ENCODE results near the gene ZYX. TPM values are rescaled to one million over a fixed set of nuclear protein-coding genes. Genes with fewer than 3 reads are reported as not detected.
"Not testable (repeated sequence)": the region's sequence is repeated elsewhere in the genome, so short reads cannot be mapped to it uniquely, and the experiment has no call there.

ZYX gene
- polyA plus RNA-seq, 3 donors = 40.6 to 234 (median 200) TPM

DNA sequence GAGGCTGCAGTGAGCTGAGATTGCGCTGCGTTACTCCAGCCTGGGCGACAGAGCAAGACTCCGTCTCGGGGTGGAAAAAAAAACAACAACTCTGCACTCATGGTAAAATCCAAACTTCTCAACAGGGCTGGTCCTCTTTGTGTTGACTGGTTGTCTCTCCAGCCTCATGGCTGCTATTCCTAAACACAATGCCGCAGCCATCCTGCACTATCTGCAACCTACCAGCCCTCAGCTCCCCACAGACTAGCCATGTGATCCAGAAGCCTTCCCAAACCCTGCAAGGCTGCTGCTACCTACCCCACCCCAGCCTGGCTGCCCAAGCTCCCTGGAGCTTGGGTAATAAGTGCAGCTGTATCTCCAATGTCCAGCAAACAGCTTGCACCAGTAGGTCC lies 11.7 kb downstream of the ZYX start:
- no peak overlapping the region for H3K27ac ChIP-seq (ENCODE audit: low read depth, low read length)
- WGBS, 3 donors = 92 to 97% (median 94%) methylated on average over 6 of the region's 6 CpGs

DNA sequence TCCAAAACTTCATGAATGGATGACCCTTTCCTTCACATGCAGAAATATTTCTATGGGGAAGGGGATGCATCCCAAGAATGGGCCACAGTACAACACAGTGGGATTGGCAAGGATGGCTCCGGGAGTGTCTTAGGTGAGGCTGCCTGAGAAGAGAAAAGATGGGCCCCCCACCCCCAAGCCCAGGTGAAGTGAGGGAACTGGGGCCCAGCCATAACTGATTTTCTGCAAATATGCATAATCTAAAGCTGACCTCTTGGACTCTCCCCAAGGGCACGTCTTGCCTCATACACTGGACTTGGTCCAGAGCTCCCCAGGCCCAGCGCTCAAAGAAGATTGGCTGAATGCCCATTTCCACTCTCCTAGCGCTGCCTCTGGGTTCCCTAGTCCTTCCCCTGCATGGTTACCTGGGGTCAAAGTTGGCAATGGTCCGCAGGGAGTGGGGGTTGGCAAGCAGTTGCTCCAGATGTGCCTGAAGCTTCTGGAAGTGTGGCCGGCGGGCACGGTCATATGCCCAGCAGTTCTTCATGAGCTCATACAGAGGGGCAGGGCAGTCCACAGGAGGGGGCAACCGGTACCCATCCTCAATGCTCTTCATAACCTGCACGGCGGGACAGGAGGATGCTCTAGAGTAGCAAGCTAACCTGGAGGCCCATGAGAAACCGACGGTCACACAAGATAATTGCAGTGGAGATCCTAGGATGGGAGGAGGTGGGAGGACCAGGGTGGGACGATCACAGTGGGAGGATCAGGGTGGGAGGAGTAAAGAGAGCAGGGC lies 12.3 kb downstream of the ZYX start:
- H3K27ac ChIP-seq (ENCODE audit: low read depth, low read length) = no peak overlapping the region
- 71 to 72% (median 71%) methylated on average over 14 of the region's 14 CpGs for WGBS, 3 donors

DNA sequence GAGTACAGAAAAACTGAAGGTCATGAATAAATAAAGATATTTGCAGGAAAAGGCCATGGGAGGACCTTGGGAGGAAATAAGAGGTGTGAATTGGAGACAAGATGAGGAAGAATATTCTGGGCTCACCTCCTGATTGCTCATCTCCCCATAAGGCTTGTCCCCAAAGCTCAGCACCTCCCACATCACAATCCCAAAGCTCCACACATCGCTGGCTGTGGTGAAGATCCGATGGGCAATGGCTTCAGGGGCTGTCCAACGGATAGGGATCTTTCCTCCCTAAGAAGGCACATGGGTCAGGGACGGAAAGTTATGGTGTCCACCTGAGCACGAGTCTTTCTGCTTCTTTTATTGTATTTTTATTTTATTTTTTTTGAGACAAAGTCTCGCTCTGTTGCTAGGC lies 12.9 kb downstream of the ZYX start:
- no peak overlapping the region for H3K27ac ChIP-seq (ENCODE audit: low read depth, low read length)
- 90 to 97% (median 95%) methylated on average over 6 of the region's 6 CpGs for WGBS, 3 donors

DNA sequence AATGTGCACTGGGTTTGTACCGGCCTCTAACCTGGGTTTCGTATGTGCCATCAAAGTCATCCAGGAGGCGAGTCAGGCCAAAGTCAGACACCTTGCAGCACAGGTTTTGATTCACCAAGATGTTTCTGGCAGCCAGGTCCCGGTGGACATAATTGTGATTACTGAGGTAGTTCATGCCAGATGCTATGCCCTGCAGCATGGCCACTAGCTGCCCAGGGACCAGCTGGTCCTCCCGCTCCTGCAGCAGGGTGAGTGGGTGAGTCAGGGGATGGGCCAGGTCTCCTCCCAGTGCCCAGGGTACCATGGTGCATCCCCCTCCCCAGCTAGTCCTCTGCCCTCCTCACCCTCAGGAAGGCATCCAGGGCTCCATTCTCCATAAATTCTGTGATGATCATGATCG lies 13.6 kb downstream of the ZYX start:
- no peak overlapping the region for H3K27ac ChIP-seq (ENCODE audit: low read depth, low read length)
- WGBS, 3 donors = 74 to 94% (median 76%) methylated on average over 6 of the region's 6 CpGs

DNA sequence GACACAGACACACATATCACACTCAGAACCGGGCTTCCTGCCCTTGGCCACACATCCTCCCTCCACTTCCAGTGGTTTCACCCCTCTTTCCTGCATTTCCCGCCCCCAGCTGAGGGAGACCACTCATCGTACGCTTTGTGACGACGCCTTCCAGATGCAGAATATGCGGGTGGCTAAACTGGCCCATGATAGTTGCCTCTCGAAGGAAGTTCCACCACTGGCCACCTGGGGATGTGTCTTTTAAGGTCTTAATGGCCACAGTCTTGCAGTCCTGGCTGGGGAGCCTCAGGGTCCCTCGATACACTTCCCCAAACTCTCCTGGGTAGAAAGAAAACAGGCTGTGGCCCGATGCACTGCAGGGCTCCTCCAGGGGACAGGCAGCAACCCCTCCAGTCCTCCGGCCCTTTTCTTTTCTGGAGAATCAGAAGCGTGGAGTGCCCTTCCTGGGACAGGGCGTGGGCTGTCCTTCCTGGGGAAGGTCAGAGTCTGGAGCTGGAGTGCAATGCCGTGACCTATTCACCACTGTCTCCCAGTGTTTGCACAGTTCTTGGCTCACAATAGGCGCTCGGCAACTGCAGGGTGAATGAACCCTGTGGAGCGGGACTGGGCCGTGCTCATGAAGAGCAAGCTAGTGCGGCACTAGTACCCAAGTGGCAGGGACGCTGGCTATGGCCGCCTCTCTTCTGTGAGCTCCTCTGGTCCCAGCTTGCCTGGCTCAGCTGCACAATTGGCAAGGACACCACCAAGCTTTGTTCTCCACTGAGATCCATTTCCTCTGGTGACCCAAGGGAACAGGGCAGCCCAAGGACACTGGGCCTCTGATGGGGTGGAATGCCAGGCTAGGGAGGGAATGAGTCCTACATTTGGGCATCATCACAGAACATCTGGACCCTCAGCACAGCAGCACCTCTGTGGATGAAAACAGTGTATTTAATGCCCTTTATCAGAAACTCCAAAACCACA lies 14.3 kb downstream of the ZYX start:
- H3K27ac ChIP-seq (ENCODE audit: low read depth, low read length) = no peak overlapping the region
- WGBS, 3 donors = 37 to 76% (median 52%) methylated on average over 21 of the region's 21 CpGs

DNA sequence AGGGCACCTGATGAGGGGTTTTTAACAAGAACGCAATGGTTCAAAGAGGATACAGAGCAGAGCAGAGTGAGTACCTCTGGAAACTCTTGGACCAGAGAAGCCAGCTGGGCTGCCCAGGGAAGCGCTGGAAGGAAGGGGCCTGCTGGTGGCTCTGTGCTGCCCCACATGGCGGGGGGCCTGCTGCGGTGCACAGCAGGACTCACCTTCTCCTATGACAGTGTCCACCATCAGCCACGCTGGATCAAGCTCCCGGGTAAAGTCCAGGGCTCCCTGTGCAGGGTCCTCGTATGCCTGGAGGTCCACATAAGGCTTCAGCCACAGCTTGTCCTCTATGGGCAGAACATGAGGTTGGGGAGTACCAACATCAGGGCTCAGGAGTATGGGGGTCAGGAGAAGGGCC lies 15.0 kb downstream of the ZYX start:
- H3K27ac ChIP-seq (ENCODE audit: low read depth, low read length) = no peak overlapping the region
- WGBS, 3 donors = 79 to 86% (median 83%) methylated on average over 7 of the region's 7 CpGs

DNA sequence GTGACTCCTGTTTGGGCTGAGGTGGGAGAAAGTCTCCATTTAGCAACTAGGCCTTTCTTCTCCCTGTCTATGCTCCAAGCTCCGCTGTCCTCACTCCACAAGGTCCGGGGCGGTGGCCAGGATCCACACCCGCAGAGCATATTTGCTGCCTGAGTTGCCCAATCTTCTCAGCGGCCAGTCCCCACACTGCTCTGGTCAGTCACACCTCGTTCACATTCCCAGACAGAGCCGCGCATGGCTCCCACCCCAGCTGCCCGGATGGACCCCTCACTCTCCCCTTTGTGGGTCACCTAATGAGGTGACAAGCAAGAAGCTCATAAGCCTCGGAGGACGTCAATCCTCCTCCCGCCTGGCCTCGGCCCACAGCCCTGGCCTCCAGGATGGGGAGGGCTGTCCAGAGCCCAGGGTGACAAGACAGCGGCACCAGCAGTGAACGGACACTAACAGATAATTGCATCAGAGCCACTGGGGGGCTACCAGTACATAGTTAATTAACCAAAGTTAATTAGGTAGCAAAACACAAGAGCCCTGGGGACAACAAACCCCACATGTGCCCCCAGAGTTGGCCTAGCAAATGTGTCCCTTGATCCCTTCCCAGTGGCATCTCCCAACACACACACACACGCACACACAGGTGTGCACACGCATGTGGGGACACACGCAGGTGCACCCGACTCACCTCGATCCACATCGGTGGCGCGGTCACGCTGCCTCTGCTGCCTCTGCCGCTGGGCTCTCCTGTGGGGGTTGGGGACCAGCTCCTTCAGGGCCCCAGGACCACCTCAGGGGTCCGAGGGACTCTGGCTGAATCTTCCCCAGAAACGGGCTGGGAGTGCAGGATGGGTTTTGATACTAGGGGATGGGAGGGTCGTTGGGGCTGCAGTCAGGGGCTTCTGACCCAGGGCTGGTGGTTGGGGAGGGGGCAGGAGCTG lies 15.7 kb downstream of the ZYX start:
- 82 to 90% (median 89%) methylated on average over 28 of the region's 28 CpGs for WGBS, 3 donors
- H3K27ac ChIP-seq (ENCODE audit: low read depth, low read length) = no peak overlapping the region

DNA sequence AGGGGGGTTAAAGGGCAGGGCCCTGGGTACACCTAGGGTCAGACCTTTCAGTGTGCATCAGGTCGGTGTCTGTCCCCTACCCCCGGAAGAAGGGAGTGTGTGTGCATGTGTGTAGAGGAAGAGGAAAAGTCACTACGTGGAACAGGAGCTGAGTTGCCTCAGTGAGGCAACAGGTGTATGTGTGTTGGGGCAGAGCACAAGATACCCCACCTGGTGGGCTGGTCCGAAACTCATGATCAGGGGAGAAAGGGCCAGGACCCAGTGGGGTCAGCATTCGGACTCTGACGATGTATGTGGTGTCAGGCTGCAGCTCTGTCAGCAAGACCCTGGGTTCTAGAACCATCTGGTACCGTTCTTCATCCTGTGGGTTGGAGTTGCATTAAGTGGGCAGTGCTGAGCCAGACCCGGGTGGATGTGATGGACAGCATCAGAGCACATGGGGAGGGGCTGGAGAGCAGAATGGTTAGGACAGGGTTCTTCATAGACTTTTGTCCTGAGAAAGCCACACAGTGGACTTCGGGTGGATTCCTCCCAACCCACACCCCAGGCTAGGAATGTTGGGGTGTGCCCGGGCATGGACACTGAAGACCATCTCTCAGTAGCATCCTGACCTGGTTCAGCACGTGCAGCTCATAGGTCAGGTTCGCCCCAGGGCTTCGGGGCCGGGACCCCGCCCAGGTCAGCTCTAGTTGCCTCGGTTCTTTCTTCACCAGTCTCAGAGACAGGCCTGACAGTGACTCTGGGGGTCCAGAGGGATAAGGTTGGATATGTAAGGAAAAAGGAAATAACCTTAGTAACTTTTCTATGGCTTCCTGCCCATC lies 16.8 kb downstream of the ZYX start:
- 92 to 93% (median 92%) methylated on average over 16 of the region's 16 CpGs for WGBS, 3 donors
- no peak overlapping the region for H3K27ac ChIP-seq (ENCODE audit: low read depth, low read length)

DNA sequence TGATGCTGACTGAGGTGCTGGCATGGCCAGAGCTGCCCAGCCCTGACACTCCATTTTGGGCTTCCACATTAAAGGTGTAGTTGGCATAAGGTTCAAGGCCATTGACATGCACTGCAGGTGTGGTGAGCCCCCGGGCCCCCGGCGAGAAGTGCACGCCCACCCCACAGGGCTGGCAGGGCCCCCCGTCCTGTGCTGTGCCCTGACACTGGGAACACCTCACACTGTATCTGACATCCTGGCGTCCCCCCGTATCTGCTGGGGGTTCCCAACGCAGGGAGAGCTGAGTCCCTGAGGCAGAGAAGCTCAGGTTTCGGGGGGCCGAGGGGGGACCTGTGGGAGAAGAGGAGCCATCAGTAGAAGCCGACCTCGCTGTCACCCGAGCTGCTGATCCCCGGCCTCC lies 17.5 kb downstream of the ZYX start:
- 90 to 97% (median 96%) methylated on average over 14 of the region's 14 CpGs for WGBS, 3 donors
- no peak overlapping the region for H3K27ac ChIP-seq (ENCODE audit: low read depth, low read length)

DNA sequence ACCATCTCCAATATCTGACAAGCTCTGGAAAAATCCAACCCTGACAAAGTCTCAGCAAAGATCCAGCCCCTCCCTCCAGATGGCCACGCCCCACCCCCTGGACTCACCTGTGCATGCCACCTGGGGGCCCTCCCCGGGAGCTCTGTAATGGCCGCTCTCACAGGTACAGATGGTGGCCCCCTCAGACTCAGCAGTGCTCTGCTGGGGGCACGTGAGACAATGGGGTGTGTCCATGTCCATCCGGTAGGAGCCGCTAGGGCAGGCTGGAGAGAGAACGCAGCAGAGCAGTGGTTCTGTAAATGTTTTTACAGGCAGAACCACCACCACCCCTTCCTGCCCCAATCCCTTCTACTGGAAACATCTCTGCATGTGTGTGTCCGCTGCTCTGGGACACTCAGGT lies 18.0 kb downstream of the ZYX start:
- no peak overlapping the region for H3K27ac ChIP-seq (ENCODE audit: low read depth, low read length)
- WGBS, 3 donors = 91 to 92% (median 91%) methylated on average over 8 of the region's 8 CpGs

DNA sequence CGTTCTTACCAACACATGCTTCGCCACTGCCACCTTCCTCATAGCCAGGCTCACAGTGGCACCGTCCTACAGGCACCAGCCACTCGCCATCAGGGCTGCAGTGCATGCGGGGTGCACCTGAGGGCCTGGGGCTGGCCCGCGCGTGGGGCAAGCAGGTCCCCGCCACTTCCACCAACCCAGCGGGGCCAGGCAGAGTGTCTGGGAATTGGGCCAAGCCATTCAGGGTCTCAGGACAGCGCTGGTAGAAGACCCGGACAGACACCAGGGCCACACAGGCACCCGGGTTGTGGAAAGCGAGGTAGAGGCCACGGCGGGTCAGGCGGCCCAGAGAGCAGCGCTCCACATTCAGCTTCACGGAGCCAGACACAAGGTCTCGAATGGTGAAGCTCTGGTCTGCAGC lies 18.5 kb downstream of the ZYX start:
- 94 to 98% (median 94%) methylated on average over 19 to 20 of the region's 20 CpGs for WGBS, 3 donors
- no peak overlapping the region for H3K27ac ChIP-seq (ENCODE audit: low read depth, low read length)

DNA sequence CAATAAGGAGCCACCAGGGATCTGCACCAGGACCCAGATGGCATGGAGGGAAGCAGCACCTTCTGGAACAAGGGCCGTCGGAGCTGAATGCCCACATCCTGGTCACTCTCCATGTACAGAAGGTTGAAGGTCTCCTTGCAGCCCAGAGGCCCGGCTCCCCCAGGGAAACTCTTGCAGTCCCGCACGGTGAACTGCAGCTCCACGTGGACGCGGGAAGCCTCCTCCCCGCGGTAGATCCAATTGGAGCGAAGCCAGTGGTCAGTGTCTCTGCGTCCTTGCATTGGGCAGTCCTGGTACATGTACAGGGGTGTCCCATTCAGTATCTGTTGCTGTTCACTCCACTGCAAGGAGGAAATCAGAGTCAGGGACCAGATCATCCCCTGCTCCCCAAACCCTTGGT lies 20.1 kb downstream of the ZYX start:
- WGBS, 3 donors = 86 to 92% (median 91%) methylated on average over 12 of the region's 12 CpGs
- H3K27ac ChIP-seq (ENCODE audit: low read depth, low read length) = no peak overlapping the region

DNA sequence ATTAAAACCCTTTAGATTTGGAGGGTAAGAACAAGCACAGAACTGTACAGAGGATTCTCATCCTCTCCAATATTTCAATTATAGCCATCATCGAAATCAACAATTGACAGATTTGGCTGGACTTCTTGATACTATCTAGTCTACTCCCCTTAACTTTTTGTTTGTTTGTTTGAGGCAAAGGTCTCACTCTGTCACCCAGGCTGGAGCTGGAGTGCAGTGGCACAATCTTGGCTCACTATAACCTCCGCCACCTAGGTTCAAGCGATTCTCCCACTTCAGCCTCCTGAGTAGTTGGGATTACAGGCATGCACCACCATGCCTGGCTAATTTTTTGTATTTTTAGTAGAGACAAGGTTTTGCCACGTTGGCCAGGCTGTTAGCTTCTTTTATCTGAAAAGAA lies 21.1 kb downstream of the ZYX start:
- H3K27ac ChIP-seq (ENCODE audit: low read depth, low read length) = not testable (repeated sequence)
- WGBS, 3 donors = 88% methylated on average over 4 of the region's 4 CpGs

DNA sequence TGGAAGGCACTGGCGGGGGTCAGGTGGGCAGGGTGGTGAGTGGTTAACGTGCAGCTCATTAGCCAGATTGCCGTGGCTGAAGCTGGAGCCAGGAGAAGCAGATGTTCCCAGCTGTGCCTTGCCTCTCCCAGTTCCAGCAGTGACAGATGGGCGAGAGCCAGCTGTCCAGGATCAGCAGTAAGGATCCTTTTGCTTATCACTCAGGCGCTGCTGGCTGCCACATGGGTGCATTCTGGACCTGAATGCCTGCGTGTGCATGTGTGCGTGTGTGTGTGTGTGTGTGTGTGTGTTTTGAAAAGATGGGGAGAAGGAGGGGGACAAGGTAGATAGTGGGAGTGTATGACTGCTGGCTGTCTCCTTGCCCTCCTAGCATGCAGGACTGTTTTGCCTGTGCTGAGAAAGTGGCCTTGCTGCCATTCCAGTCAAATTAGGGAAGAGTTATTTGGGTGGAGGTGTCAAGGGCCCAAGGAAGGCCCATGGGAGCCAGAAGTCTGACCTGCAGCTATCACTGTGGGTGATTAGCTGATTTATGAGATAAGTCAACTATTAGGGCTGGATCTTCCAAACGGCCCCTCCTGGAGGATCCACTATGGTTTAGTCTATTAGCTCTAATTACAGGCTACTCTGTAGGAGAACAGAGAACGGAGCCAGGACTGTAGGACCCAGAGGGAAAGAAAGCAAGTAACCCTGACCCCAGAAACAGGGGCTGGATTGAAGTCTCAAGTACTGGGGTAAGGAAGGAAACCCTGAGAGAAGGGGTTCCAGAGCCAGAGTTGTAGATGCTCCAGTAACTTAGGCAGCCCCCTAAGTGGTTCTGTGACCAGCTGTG lies 24.2 kb downstream of the ZYX start:
- no peak overlapping the region for H3K27ac ChIP-seq (ENCODE audit: low read depth, low read length)

DNA sequence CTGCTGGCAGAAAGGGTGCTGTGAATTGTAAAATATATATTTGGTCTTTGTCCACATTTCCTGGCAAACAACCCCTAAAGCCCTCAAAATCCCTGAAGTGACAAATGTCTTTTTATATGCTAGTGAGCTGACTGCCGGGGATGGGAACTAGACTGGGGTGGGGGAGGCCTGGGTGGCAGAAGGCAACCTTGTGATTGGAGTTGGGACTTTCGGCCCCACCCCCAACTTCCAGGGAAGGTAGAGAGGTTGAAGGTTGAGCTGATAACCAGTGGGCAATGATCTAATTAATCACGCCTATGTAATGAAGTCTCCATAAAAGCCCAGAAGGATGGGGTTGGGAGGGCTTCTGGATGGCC lies 24.8 kb downstream of the ZYX start:
- no peak overlapping the region for H3K27ac ChIP-seq (ENCODE audit: low read depth, low read length)
- WGBS, 3 donors = 74 to 83% (median 78%) methylated on average over 3 of the region's 3 CpGs

More for the DNA sequence above, 24.2 kb downstream of the ZYX start:
- 63 to 70% (median 64%) methylated on average over 9 of the region's 9 CpGs for WGBS, 3 donors

DNA sequence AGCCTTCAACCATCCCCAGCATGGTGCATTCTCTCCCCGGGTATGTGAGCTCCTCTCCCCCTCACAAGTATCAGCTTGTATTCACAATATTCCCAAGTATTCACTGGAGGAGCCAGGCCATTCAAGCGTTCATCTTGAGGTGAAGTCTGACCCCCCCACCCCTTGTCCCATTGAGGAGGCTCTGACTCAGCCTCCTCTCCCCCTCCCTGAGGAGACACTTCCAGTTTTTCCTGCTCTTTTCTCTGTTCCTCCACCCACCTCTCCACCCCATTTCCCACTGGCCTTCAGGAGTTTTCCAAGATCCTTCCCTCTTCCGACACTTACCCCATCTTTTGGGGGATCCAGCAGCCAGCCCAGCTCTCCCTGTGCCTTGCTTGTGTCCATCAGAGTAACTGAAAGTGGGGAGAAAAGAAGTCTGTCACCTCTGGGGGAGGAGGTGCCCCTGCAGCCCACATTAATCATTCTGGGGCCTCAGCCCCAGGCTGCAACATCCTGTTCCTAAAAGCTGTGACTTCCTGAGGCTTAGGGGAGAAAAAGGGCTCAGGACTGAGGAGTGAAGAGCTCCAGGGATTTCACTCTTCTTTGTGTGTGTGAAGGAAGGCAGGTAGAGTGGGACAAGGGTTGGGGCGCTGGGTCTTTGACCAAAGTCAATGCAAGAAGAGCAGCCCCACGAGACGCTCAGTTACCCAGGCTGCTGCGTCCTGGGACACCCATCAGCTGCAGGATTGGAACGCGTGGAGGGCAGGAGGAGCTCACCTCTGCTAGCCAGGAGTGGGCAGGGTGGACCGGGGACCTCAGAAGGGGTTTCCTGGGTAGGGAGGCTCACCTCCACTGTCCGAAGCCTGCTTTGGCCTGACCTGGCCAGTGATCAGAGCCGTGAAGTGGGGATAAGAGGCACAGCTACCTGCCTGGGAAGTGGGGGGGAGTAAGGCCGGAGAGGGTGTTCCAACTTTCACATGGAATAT lies 26.4 kb downstream of the ZYX start:
- H3K27ac ChIP-seq (ENCODE audit: low read depth, low read length) = no peak overlapping the region

More for the DNA sequence above, 26.4 kb downstream of the ZYX start:
- WGBS, 3 donors = 38 to 58% (median 54%) methylated on average over 13 of the region's 13 CpGs

Data from adipose tissue (tissue), 3 donors.